ENCODE measurements around the gene LRRC4. TPM values are rescaled to one million over a fixed set of nuclear protein-coding genes. Genes with fewer than 3 reads are reported as not detected.
A peak's percentile ranks its signal among the peaks of the same experiment; 100 is the strongest.

LRRC4 gene
- 67.5 and 67.6 TPM in 2 replicates for total RNA-seq
- long read RNA-seq, partial matches to known transcripts: 0 of 14 reads
- long read RNA-seq, other reads (novel, unspliced or antisense): 13 of 14 reads

- H3K4me1 Mint-ChIP-seq: peaks cover 47% of the 10 kb centered on the region
Measured at GRCh38 chr7:128030654-128031611, at the start of gene LRRC4. Gene LRRC4, minus strand, starts transcription at chr7:128031437. Its CDS starts 797 bp downstream, at chr7:128030640.

GRCh38 chr7:128080169-128080568 is 48.9 kb upstream of the LRRC4 start:
- no peak overlapping the region for H3K27ac Mint-ChIP-seq (ENCODE audit: unreplicated experiment)
- no peaks in the 10 kb centered on the region for H3K36me3 Mint-ChIP-seq (ENCODE audit: low read depth)

More at GRCh38 chr7:128030654-128031611, at the start of gene LRRC4:
- peak within 1 kb of the TSS; percentile 94 for H3K27ac Mint-ChIP-seq (ENCODE audit: unreplicated experiment)
- DNase-seq (ENCODE audit: low read depth, low spot score): peak; percentile 39
- peaks cover 12% of the 10 kb centered on the region for H3K36me3 Mint-ChIP-seq (ENCODE audit: low read depth)
- peak within 1 kb of the TSS; percentile 94 for H3K4me3 Mint-ChIP-seq
- H3K9me3 Mint-ChIP-seq: no peaks in the 10 kb centered on the region
- no peak for TF ChIP-seq CTCF (conservative IDR thresholded peaks at IDR 0.05)
- no peaks in the 10 kb centered on the region for H3K27me3 Mint-ChIP-seq (ENCODE audit: low read depth)

GRCh38 chr7:128078309-128078708 is 47.1 kb upstream of the LRRC4 start:
- Mint-ChIP-seq H3K9me3 (no peaks in the 10 kb centered on the region), H3K27ac (ENCODE audit: unreplicated experiment) (no peak overlapping the region), H3K27me3 (ENCODE audit: low read depth) (no peaks in the 10 kb centered on the region), H3K4me3 (no peak overlapping the region), H3K4me1 (peaks cover 17% of the 10 kb centered on the region), H3K36me3 (ENCODE audit: low read depth) (no peaks in the 10 kb centered on the region)
- DNase-seq (ENCODE audit: low read depth, low spot score): no peak
- TF ChIP-seq CTCF (conservative IDR thresholded peaks at IDR 0.05): no peak

More at GRCh38 chr7:128080169-128080568, 48.9 kb upstream of the LRRC4 start:
- no peaks in the 10 kb centered on the region for H3K9me3 Mint-ChIP-seq
- no peaks in the 10 kb centered on the region for H3K27me3 Mint-ChIP-seq (ENCODE audit: low read depth)
- H3K4me1 Mint-ChIP-seq: peaks cover 21% of the 10 kb centered on the region
- no peak for DNase-seq (ENCODE audit: low read depth, low spot score)
- TF ChIP-seq CTCF (conservative IDR thresholded peaks at IDR 0.05): no peak
- peak overlapping the region; percentile 45 for H3K4me3 Mint-ChIP-seq

- TF ChIP-seq CTCF (conservative IDR thresholded peaks at IDR 0.05): no peak
- Mint-ChIP-seq H3K9me3 (no peaks in the 10 kb centered on the region), H3K4me1 (peaks cover 3% of the 10 kb centered on the region), H3K27me3 (ENCODE audit: low read depth) (no peaks in the 10 kb centered on the region), H3K36me3 (ENCODE audit: low read depth) (no peaks in the 10 kb centered on the region), H3K4me3 (no peak overlapping the region), H3K27ac (ENCODE audit: unreplicated experiment) (no peak overlapping the region)
- no peak for DNase-seq (ENCODE audit: low read depth, low spot score)
Measured at GRCh38 chr7:128076796-128077271, 45.6 kb upstream of the LRRC4 start.

- no peak for DNase-seq (ENCODE audit: low read depth, low spot score)
- Mint-ChIP-seq H3K27me3 (ENCODE audit: low read depth) (no peaks in the 10 kb centered on the region), H3K4me1 (no peaks in the 10 kb centered on the region), H3K36me3 (ENCODE audit: low read depth) (no peaks in the 10 kb centered on the region), H3K27ac (ENCODE audit: unreplicated experiment) (no peak overlapping the region), H3K9me3 (no peaks in the 10 kb centered on the region), H3K4me3 (no peak overlapping the region)
- TF ChIP-seq CTCF (conservative IDR thresholded peaks at IDR 0.05): no peak
Measured at GRCh38 chr7:128076196-128076795, 45.1 kb upstream of the LRRC4 start.
